OCI-LY3 (cell line): ENCODE results near the gene ZNF569.
"Not testable (repeated sequence)": the region's sequence is repeated elsewhere in the genome, so short reads cannot be mapped to it uniquely, and the experiment has no call there.

ENCODE experiments used
- H2AFZ ChIP-seq: fragments of 200-600, 300-600 bp; shearing (Covaris generic); 2 replicates; pipeline ENCODE4 v1.6.0; 2014; ENCODE audit warnings: antibody characterized with exemption, low read depth, low read length
- H3K27ac ChIP-seq: fragments of 200-600, 300-600 bp; sonication (generic); 2 replicates; pipeline ENCODE4 v1.5.1; 2014; ENCODE audit warnings: mild to moderate bottlenecking, low read length, moderate library complexity, mixed read lengths
- H3K27me3 ChIP-seq: fragments of 200-600, 300-600 bp; sonication (generic); 2 replicates; pipeline ENCODE4 v1.6.1; 2014; ENCODE audit warnings: low read depth, low read length, mixed read lengths
- H3K36me3 ChIP-seq: fragments of 200-600, 300-600 bp; sonication (generic); replicated peaks from 2 replicates; pipeline ENCODE3; 2014; ENCODE audit warnings: low read depth, low read length, mixed read lengths
- H3K4me1 ChIP-seq: fragments of 300-600, 200-600 bp; sonication (generic); 2 replicates; pipeline ENCODE4 v1.6.1; 2014; ENCODE audit warnings: low read length, mixed read lengths
- H3K4me2 ChIP-seq: fragments of 200-600, 300-600 bp; sonication (generic); 2 replicates; pipeline ENCODE4 v1.6.1; 2014; ENCODE audit warnings: low read length, mixed read lengths
- H3K4me3 ChIP-seq: fragments of 300-600, 200-600 bp; sonication (generic); 2 replicates; pipeline ENCODE4 v1.5.1; 2014; ENCODE audit warnings: antibody characterized with exemption, mild to moderate bottlenecking, low read length, moderate library complexity
- H3K79me2 ChIP-seq: fragments of 300-600, 200-600 bp; shearing (Covaris generic); 2 replicates; pipeline ENCODE4 v1.6.1; 2014; ENCODE audit warnings: mild to moderate bottlenecking, low read length, mixed read lengths
- H3K9ac ChIP-seq: fragments of 300-600, 200-600 bp; shearing (Covaris generic); 2 replicates; pipeline ENCODE4 v1.6.0; 2014; ENCODE audit warnings: mild to moderate bottlenecking, low read length, moderate library complexity
- H3K9me3 ChIP-seq: fragments of 200-600, 300-600 bp; shearing (Covaris generic); 2 replicates; pipeline ENCODE4 v1.6.1; 2014; ENCODE audit warnings: low read length, mixed read lengths; ENCODE audit not compliant: insufficient read depth
- H4K20me1 ChIP-seq: fragments of 200-600, 300-600 bp; sonication (generic); 2 replicates; pipeline ENCODE4 v1.6.1; 2016; ENCODE audit warnings: low read length, mixed read lengths; ENCODE audit not compliant: insufficient read depth
- CTCF ChIP-seq: fragments of 200-600, 300-600 bp; sonication (generic); IDR thresholded peaks from 2 replicates; pipeline ENCODE4 v1.5.1; 2014; ENCODE audit warnings: antibody characterized with exemption, low read length, low read depth
- EZH2phosphoT487 ChIP-seq: fragments of 200-600 bp; shearing (Covaris generic); IDR thresholded peaks from 2 replicates; pipeline ENCODE4 v1.6.1; 2018; ENCODE audit warnings: antibody characterized with exemption, mixed run types, low read depth

Gene ZNF569

GRCh38 chr19:37412700-37413099 is 54.5 kb downstream of the ZNF569 start:
- Histone ChIP-seq H3K4me2 (no peak overlapping the region), H3K36me3 (peaks cover 66% of the 10 kb centered on the region), H3K27ac (no peak overlapping the region), H2AFZ (no peak overlapping the region), H4K20me1 (no peaks in the 10 kb centered on the region), H3K4me1 (no peaks in the 10 kb centered on the region), H3K79me2 (no peaks in the 10 kb centered on the region), H3K9ac (no peak overlapping the region), H3K4me3 (no peak overlapping the region), H3K27me3 (no peaks in the 10 kb centered on the region), H3K9me3 (peaks cover 75% of the 10 kb centered on the region)
- TF ChIP-seq EZH2phosphoT487 (no peak), CTCF (no peak)

GRCh38 chr19:37406140-37406846 is 61.0 kb downstream of the ZNF569 start:
- peaks cover 51% of the 10 kb centered on the region for H3K9me3 ChIP-seq
- not testable (repeated sequence) for H3K27me3 ChIP-seq, H3K4me1 ChIP-seq, H2AFZ ChIP-seq, H3K4me2 ChIP-seq, H3K79me2 ChIP-seq, H3K27ac ChIP-seq, H4K20me1 ChIP-seq, H3K9ac ChIP-seq, H3K4me3 ChIP-seq
- H3K36me3 ChIP-seq, result peaks cover 35% of the 10 kb centered on the region

GRCh38 chr19:37403403-37403802 is 63.8 kb downstream of the ZNF569 start:
- no peaks in the 10 kb centered on the region for H3K4me1 ChIP-seq
- H2AFZ ChIP-seq, result no peak overlapping the region
- TF ChIP-seq EZH2phosphoT487, result no peak
- no peak for TF ChIP-seq CTCF
- H3K27me3 ChIP-seq, result no peaks in the 10 kb centered on the region
- peaks cover 26% of the 10 kb centered on the region for H3K36me3 ChIP-seq
- H3K27ac ChIP-seq, result no peak overlapping the region
- H3K9me3 ChIP-seq, result peaks cover 40% of the 10 kb centered on the region
- no peak overlapping the region for H3K4me3 ChIP-seq
- no peaks in the 10 kb centered on the region for H4K20me1 ChIP-seq
- H3K9ac ChIP-seq, result no peak overlapping the region
- H3K4me2 ChIP-seq, result no peak overlapping the region
- H3K79me2 ChIP-seq, result no peaks in the 10 kb centered on the region

- Histone ChIP-seq H2AFZ (no peak overlapping the region), H3K36me3 (peaks cover 19% of the 10 kb centered on the region), H3K9me3 (peaks cover 29% of the 10 kb centered on the region), H3K4me3 (no peak overlapping the region), H3K79me2 (no peaks in the 10 kb centered on the region), H3K27ac (no peak overlapping the region), H3K4me1 (no peaks in the 10 kb centered on the region), H3K9ac (no peak overlapping the region), H3K4me2 (no peak overlapping the region), H3K27me3 (no peaks in the 10 kb centered on the region), H4K20me1 (no peaks in the 10 kb centered on the region)
- TF ChIP-seq CTCF, result no peak
- no peak for TF ChIP-seq EZH2phosphoT487
Measured at GRCh38 chr19:37401078-37401477, 66.2 kb downstream of the ZNF569 start.

GRCh38 chr19:37391399-37391798 is 75.8 kb downstream of the ZNF569 start:
- not testable (repeated sequence) for H3K4me2 ChIP-seq, H2AFZ ChIP-seq, H3K27me3 ChIP-seq, H3K4me3 ChIP-seq, H3K27ac ChIP-seq, H4K20me1 ChIP-seq, H3K4me1 ChIP-seq, H3K9ac ChIP-seq, H3K79me2 ChIP-seq
- peaks cover 51% of the 10 kb centered on the region; the same call in 1 of the 2 replicates for H3K9me3 ChIP-seq
- H3K36me3 ChIP-seq, result peaks cover 65% of the 10 kb centered on the region
